ENCODE results near the gene TIMM13.

DNA sequence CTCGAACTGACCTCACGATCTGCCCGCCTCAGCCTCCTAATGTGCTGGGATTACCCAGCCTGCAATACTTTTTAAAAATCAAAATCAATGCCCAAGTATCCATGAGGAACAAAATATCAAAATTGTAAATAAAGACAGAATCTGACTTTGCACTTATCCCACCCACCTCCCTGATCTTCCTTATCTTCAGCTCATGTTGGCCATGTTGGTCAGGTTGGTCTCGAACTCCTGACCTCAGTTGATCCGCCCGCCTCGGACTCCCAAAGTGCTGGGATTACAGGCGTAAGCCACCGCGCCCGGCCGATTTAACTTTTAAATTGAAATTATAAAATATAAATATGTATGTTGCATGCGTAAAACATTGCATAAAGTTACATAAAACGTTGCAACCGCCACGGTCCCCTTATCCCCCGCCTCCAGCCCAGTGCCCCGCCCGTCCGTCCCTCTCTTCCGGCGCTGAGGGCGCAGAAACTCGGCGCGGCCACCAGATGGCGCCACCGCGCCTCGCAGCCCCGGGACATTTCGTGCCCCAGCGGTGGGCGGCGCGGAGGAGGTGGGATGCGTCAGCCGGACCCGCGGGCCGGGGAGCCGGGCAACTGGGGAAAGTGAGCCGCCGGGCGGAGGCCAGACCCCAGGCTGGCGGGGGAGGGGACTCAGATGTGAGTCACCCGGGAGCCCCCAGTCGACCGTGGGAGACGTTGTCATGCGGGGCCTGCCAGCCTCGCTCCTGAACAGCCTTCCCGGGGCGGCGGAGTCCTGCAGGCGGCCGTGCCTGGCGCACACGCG is 47.0 kb upstream of the TIMM13 start:
- TF ChIP-seq GATA2 (IDR thresholded peaks at IDR 0.05; ENCODE audit: low read depth, low read length): no peak
- TF ChIP-seq GATA3 (IDR thresholded peaks at IDR 0.05; ENCODE audit: low read depth, low read length): no peak

Measured in SH-SY5Y (cell line).